ENCODE data around the gene HIRA.

Gene HIRA

GRCh38 chr22:19357270-19358105, 74.0 kb downstream of the HIRA start:
- DNase-seq (ENCODE audit: low read depth): no peak

- no peak for DNase-seq (ENCODE audit: low read depth)
These were observed 74.7 kb downstream of the HIRA start for GRCh38 chr22:19356708-19357269.

GRCh38 chr22:19355413-19356157, 75.9 kb downstream of the HIRA start:
- no peak for DNase-seq (ENCODE audit: low read depth)

GRCh38 chr22:19354201-19354600, 77.3 kb downstream of the HIRA start:
- no peak for DNase-seq (ENCODE audit: low read depth)

DNA sequence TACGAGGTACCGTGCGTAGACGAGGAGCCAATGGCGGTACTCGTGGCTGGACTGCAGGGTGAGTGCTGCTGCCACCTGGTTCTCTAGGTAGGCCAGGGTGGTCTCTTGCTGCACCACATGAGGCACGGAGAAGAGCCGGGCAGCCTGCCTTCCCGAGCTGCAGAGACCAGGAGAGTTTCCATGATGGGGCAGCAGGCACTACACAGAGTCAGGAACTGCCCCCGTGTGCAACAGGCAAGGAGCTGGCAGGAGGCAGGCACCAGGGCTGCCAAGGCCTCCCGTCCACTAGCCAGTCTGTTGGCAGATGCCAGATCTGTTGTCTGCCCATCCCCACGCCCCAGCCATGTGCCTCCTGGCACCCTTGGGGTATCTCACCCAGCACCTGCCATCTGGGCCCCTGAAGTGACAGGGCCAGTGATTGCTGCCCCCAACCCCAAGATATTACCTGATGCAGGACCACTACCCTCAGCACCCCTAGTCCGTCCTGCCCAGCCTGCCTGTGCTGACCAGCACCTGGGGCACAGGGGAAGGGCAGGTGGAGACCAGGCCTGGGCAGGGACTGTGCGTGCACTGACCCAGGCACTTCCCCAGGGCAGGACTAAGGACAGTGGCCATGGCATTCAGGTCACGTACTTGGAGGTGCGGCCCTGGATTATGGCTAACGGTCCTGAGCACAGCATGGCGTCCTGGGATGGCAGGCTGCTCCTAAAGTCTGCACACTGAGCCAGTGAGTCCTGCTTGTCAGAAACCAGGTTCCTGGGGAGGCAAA, 78.0 kb downstream of the HIRA start:
- DNase-seq (ENCODE audit: low read depth): no peak

DNA sequence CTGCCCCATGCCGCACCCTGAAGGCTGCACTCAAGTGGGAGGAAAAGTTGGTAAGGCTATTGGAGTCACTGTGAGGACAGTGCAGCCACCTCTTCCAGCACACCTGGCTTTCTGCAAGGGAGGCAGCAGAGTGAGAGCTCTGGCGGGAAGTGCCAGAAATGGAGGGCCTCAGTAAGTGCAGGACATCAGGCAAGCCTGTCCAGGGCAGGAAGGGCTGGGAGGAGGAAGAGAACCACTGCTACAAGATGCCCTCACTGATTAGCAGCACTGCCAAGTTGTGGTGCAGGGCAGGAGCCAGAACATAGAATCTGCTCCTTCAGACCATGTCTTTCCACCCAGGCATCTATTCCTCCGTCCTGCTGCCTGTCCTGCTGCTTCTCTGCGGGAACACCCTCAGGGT, 78.8 kb downstream of the HIRA start:
- DNase-seq (ENCODE audit: low read depth): no peak

GRCh38 chr22:19352217-19352616, 79.3 kb downstream of the HIRA start:
- DNase-seq (ENCODE audit: low read depth): no peak

GRCh38 chr22:19351604-19352003, 79.9 kb downstream of the HIRA start:
- DNase-seq (ENCODE audit: low read depth): no peak

DNA sequence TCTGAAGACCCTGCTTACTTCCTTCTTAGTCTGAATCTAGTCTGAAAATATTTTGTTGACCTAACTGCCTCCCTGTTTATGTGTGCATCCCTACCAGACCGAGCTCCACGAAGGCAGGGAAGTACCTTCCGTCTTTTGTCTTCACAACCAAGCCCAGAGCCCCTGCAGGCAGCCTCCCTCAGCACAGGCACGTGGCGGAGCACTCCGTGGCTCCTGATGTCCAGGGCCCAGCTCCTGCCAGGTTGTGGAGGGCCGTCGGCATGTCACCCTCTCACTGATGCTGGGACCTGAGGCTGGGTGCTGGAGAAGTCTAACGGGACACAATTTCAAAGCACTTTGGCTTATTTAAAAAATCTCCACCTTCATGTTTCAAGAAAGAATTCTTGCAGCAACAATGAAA, 80.6 kb downstream of the HIRA start:
- DNase-seq (ENCODE audit: low read depth): no peak

DNA sequence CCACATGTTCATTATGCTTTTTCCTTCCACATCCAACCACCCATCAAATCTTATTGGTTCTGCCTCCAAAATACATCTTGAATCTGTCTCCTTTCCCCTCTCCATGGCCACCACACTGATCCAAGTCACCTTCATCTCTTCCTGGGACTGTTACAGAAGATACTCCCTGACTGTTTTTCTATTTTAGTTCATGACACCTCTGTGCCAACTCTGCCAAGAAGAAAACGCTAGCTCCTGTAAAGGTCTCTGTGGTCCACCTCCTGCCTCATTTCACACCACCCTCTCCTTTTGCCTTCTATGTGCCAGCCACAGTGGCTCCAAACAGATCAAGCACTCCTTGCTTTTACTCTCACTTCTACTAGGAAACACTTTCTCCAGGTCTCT, 81.1 kb downstream of the HIRA start:
- no peak for DNase-seq (ENCODE audit: low read depth)

GRCh38 chr22:19349778-19350475, 81.6 kb downstream of the HIRA start:
- no peak for DNase-seq (ENCODE audit: low read depth)

DNA sequence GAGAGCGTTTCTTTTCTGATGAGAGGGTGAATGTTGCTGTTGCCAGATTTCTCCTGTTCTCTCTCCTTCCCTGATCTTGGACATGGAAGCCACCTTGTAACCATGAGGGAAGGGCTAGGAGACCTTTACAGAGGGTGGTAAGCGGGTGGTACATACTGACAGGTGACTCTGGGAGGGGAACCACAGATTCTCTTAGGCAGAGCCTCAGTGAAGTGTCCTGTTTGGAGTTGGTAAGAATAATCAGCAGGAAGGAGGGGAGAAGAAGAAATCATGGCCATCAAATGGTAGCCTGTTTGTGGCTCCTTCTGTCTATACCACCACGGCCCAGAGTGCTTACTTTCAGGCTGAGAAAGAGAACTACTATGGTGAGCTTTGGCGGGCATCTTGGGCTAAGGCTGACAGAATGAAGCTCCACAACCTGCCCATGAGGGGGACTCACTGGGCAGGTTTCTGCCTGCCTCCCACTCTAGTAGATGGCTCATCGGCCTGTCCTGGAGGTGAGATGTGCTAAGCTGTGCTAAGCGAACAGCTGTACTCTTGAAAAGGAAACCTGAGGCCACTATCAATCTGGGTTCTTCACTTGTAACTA, 84.8 kb downstream of the HIRA start:
- no peak for DNase-seq (ENCODE audit: low read depth)

GRCh38 chr22:19344420-19344819, 87.1 kb downstream of the HIRA start:
- no peak for DNase-seq (ENCODE audit: low read depth)

DNA sequence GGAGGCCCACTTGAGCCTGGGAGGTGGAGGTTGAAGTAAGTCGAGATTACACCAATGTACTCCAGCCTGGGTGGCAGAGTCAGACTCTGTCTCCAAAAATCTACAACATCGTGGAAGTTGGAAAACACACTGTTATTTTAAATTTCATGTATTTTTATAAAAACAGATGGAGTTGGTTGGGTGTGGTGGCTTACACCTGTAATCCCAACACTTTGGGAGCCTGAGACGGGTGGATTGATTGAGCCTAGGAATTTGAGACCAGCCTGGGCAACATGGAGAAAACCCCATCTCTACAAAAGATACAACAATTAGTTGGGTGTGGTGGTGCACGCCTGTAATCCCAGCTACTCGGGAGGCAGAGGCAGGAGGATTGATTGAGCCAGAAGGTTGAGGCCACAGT, 88.1 kb downstream of the HIRA start:
- no peak for DNase-seq (ENCODE audit: low read depth)

GRCh38 chr22:19341500-19341899, 90.0 kb downstream of the HIRA start:
- no peak for DNase-seq (ENCODE audit: low read depth)

DNA sequence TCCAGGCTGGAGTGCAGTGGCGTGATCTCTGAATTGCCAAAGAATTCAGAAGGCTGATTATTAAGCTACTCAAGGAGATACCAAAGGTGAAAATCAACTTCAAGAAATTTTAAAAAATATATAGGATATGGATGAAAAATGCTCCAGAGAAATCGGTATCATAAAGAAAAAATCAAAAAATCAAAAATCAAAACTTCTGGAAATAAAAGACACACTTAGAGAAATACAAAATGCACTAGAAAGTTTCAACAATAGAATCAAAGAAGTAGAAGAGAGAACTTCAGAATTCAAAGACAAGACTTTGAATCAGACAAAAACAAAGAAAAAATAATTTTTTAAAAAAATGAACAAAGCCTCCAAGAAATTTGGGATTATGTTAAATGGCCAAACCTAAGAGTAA, 94.4 kb downstream of the HIRA start:
- DNase-seq (ENCODE audit: low read depth): no peak

GRCh38 chr22:19336133-19337075, 95.1 kb downstream of the HIRA start:
- no peak for DNase-seq (ENCODE audit: low read depth)

DNA sequence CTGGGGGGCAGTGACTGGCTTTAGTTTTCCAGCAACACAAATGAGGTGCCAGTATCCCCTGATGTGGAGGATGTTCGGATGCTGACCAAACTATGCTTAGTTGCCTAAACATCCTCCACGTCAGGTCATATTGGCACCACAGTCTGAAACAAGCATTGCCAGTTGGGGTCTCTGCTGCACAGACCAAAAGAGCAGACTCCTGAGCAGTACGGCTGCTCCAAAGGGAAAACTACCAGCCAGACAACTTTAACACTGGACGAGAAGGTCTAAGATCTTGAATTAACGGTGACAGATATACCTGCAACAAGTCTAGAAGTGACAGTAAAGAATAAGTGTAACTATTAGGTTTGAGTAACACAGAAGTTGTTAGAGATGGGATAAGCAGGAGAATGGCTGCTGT, 99.6 kb downstream of the HIRA start:
- DNase-seq (ENCODE audit: low read depth): no peak

GRCh38 chr22:19331474-19331873, 100.1 kb downstream of the HIRA start:
- no peak for DNase-seq (ENCODE audit: low read depth)

GRCh38 chr22:19330865-19331418, 100.6 kb downstream of the HIRA start:
- no peak for DNase-seq (ENCODE audit: low read depth)

Measured in stimulated activated CD4-positive, alpha-beta T cell treated with anti-CD3 and anti-CD28 coated beads, Interleukin-2, amount 100 ng/mL, for 4 hours (primary cell).